ENCODE results near the gene NEK11. TPM values are rescaled to one million over a fixed set of nuclear protein-coding genes. Genes with fewer than 3 reads are reported as not detected.

NEK11 gene
- total RNA-seq, 1 donor from 2014 or later: 7.1 TPM

GRCh38 chr3:131282379-131282778 lies 255.7 kb downstream of the NEK11 start:
- Mint-ChIP-seq H3K4me3 (ENCODE audit: unreplicated experiment) (no peak overlapping the region), H3K36me3 (ENCODE audit: low read depth, unreplicated experiment) (no peaks in the 10 kb centered on the region), H3K27ac (ENCODE audit: unreplicated experiment) (no peak overlapping the region), H3K4me1 (ENCODE audit: low read depth, unreplicated experiment) (peaks cover 10% of the 10 kb centered on the region), H3K9me3 (ENCODE audit: unreplicated experiment) (no peaks in the 10 kb centered on the region), H3K27me3 (ENCODE audit: low read depth, unreplicated experiment) (peaks cover 5% of the 10 kb centered on the region)
- Histone ChIP-seq H3K9me3 (ENCODE audit: insufficient read depth, low read depth, low read length) (no peaks in the 10 kb centered on the region), H2AFZ (ENCODE audit: low read depth, low read length) (no peak overlapping the region), H3K27ac (ENCODE audit: low read depth, low read length) (no peak overlapping the region), H3K9ac (ENCODE audit: low read length) (no peak overlapping the region), H4K20me1 (ENCODE audit: insufficient read depth, low read length) (no peaks in the 10 kb centered on the region), H3K27me3 (ENCODE audit: insufficient read depth, low read length) (no peaks in the 10 kb centered on the region), H3K4me1 (ENCODE audit: insufficient read depth, low read length) (peaks cover 4% of the 10 kb centered on the region), H3K4me2 (ENCODE audit: low read length) (no peak overlapping the region), H3K36me3 (ENCODE audit: insufficient read depth, low read length) (no peaks in the 10 kb centered on the region), H3K4me3 (ENCODE audit: insufficient read depth, low read depth, low read length) (no peak overlapping the region), H3K79me2 (ENCODE audit: insufficient read depth, low read length) (no peaks in the 10 kb centered on the region)
- TF ChIP-seq EZH2 (IDR thresholded peaks at IDR 0.05; ENCODE audit: insufficient read depth, low read length) (no peak), CTCF (IDR thresholded peaks at IDR 0.05; ENCODE audit: insufficient read depth, low read depth, low read length) (no peak)
- FAIRE-seq (no peak), DNase-seq (ENCODE audit: low read depth) (no peak)

DNA sequence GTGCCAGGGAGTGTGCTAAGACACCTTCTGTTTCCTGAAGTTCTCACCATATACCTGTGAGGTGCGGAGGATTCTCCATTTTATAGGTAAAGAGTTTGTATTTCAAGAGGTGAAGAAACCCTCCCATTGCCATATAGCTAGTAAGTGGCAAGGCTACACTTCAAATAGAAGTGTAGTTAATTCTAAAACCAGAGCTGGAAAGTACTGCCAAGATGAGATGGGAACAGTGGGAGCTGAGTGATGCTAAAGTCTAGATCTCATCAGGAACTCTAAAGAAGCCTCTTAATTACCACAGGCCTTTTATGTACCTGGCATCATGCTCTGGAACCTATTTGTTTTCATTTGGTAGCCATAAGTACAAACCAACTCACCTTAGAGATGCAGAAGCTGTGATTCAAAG lies 256.3 kb downstream of the NEK11 start:
- H2AFZ ChIP-seq (ENCODE audit: low read depth, low read length): no peak overlapping the region
- no peak overlapping the region for H3K4me3 Mint-ChIP-seq (ENCODE audit: unreplicated experiment)
- H3K79me2 ChIP-seq (ENCODE audit: insufficient read depth, low read length): no peaks in the 10 kb centered on the region
- no peaks in the 10 kb centered on the region for H3K9me3 ChIP-seq (ENCODE audit: insufficient read depth, low read depth, low read length)
- H3K4me1 ChIP-seq (ENCODE audit: insufficient read depth, low read length): peaks cover 3% of the 10 kb centered on the region
- H3K36me3 Mint-ChIP-seq (ENCODE audit: low read depth, unreplicated experiment): no peaks in the 10 kb centered on the region
- no peak overlapping the region for H3K27ac ChIP-seq (ENCODE audit: low read depth, low read length)
- H3K27me3 Mint-ChIP-seq (ENCODE audit: low read depth, unreplicated experiment): peaks cover 5% of the 10 kb centered on the region
- H3K9me3 Mint-ChIP-seq (ENCODE audit: unreplicated experiment): no peaks in the 10 kb centered on the region
- DNase-seq (ENCODE audit: low read depth) (no peak), FAIRE-seq (no peak)
- no peak overlapping the region for H3K27ac Mint-ChIP-seq (ENCODE audit: unreplicated experiment)
- H4K20me1 ChIP-seq (ENCODE audit: insufficient read depth, low read length): no peaks in the 10 kb centered on the region
- TF ChIP-seq CTCF (IDR thresholded peaks at IDR 0.05; ENCODE audit: insufficient read depth, low read depth, low read length) (no peak), EZH2 (IDR thresholded peaks at IDR 0.05; ENCODE audit: insufficient read depth, low read length) (no peak)
- H3K4me3 ChIP-seq (ENCODE audit: insufficient read depth, low read depth, low read length): no peak overlapping the region
- H3K9ac ChIP-seq (ENCODE audit: low read length): no peak overlapping the region
- H3K4me1 Mint-ChIP-seq (ENCODE audit: low read depth, unreplicated experiment): peaks cover 10% of the 10 kb centered on the region
- no peaks in the 10 kb centered on the region for H3K27me3 ChIP-seq (ENCODE audit: insufficient read depth, low read length)
- no peaks in the 10 kb centered on the region for H3K36me3 ChIP-seq (ENCODE audit: insufficient read depth, low read length)
- H3K4me2 ChIP-seq (ENCODE audit: low read length): no peak overlapping the region

- FAIRE-seq (no peak), DNase-seq (ENCODE audit: low read depth) (no peak)
- H3K27ac Mint-ChIP-seq (ENCODE audit: unreplicated experiment): no peak overlapping the region
- Histone ChIP-seq H3K4me2 (ENCODE audit: low read length) (no peak overlapping the region), H3K9me3 (ENCODE audit: insufficient read depth, low read depth, low read length) (no peaks in the 10 kb centered on the region), H4K20me1 (ENCODE audit: insufficient read depth, low read length) (no peaks in the 10 kb centered on the region), H3K27ac (ENCODE audit: low read depth, low read length) (no peak overlapping the region), H3K4me3 (ENCODE audit: insufficient read depth, low read depth, low read length) (no peak overlapping the region), H3K79me2 (ENCODE audit: insufficient read depth, low read length) (no peaks in the 10 kb centered on the region), H3K4me1 (ENCODE audit: insufficient read depth, low read length) (no peaks in the 10 kb centered on the region), H2AFZ (ENCODE audit: low read depth, low read length) (no peak overlapping the region), H3K36me3 (ENCODE audit: insufficient read depth, low read length) (no peaks in the 10 kb centered on the region), H3K27me3 (ENCODE audit: insufficient read depth, low read length) (no peaks in the 10 kb centered on the region), H3K9ac (ENCODE audit: low read length) (no peak overlapping the region)
- H3K4me1 Mint-ChIP-seq (ENCODE audit: low read depth, unreplicated experiment): peaks cover 4% of the 10 kb centered on the region
- H3K36me3 Mint-ChIP-seq (ENCODE audit: low read depth, unreplicated experiment): no peaks in the 10 kb centered on the region
- H3K4me3 Mint-ChIP-seq (ENCODE audit: unreplicated experiment): no peak overlapping the region
- TF ChIP-seq CTCF (IDR thresholded peaks at IDR 0.05; ENCODE audit: insufficient read depth, low read depth, low read length) (no peak), EZH2 (IDR thresholded peaks at IDR 0.05; ENCODE audit: insufficient read depth, low read length) (no peak)
- H3K27me3 Mint-ChIP-seq (ENCODE audit: low read depth, unreplicated experiment): peaks cover 5% of the 10 kb centered on the region
- no peaks in the 10 kb centered on the region for H3K9me3 Mint-ChIP-seq (ENCODE audit: unreplicated experiment)
Observed at GRCh38 chr3:131283862-131284261, 257.2 kb downstream of the NEK11 start.
